GM12878 (cell line): Measurements from ENCODE around the gene PPIP5K2. TPM values are rescaled to one million over a fixed set of nuclear protein-coding genes. Genes with fewer than 3 reads are reported as not detected.

Experiments used
- ATAC-seq: fragments of 200-7000 bp; cut with Tn5 transposase; 3 replicates; pipeline ENCODE4 v1.9.1; 2020; ENCODE audit warnings: mild to moderate bottlenecking, moderate library complexity
- BruUV-seq: library from RNA; stranded (reverse); fragments of 400-500 nt; replicated peaks from 2 replicates; lab custom pipeline; 2021; lab: Mats Ljungman, UMichigan
- CTCF ChIA-PET: fragments of 300-600 bp; sonication (Branson Sonifier 250); formaldehyde crosslinking; extraction: SDS; loops from one replicate; lab custom pipeline; 2021; ENCODE audit warnings: inconsistent platforms; lab: Yijun Ruan, JAX
- POLR2A ChIA-PET: fragments of 350-600 bp; formaldehyde crosslinking; extraction: SDS; loops from one replicate; lab custom pipeline; 2021; ENCODE audit warnings: inconsistent platforms; lab: Charles Lee
- RAD21 ChIA-PET: fragments of 300-600 bp; sonication (Branson Sonifier 250); formaldehyde crosslinking; loops from one replicate; lab custom pipeline; 2023; ENCODE audit warnings: antibody characterized with exemption; ENCODE audit not compliant: unreplicated experiment; lab: Charles Lee
- SMC1A ChIA-PET: fragments of 300-600 bp; sonication (Branson Sonifier 250); formaldehyde crosslinking; loops from one replicate; lab custom pipeline; 2023; ENCODE audit not compliant: unreplicated experiment, uncharacterized antibody; lab: Charles Lee
- DNase-seq: peaks from one replicate; pipeline ENCODE4 v3.0.0-alpha.2; 2011; ENCODE audit warnings: low read depth, low spot score
- FAIRE-seq: peaks from 3 replicates; lab custom pipeline; 2011; peaks lifted over from hg19 to GRCh38; lab: Jason Lieb, UNC
- H2AFZ ChIP-seq: 2 replicates; pipeline ENCODE4 v1.6.0; 2011; ENCODE audit warnings: low read depth, low read length, control low read depth; ENCODE audit not compliant: control insufficient read depth
- H3K27ac ChIP-seq: 2 replicates; pipeline ENCODE4 v1.5.1; 2011; ENCODE audit warnings: control low read depth; ENCODE audit not compliant: control insufficient read depth, insufficient read depth
- H3K27me3 ChIP-seq, 2 experiments: replicated peaks in 1 of 2; 2 replicates each; pipeline versions ENCODE4 v1.6.0 to v1.6.1; 2011; ENCODE audit warnings: low read length in 1 of 2; ENCODE audit not compliant: control insufficient read depth in 2 of 2, insufficient read depth in 2 of 2
- H3K36me3 ChIP-seq, 2 experiments: 2 replicates each; pipeline ENCODE4 v1.5.1; 2011; ENCODE audit warnings: low read length in 1 of 2; ENCODE audit not compliant: control insufficient read depth in 2 of 2, insufficient read depth in 2 of 2
- H3K4me1 ChIP-seq: 2 replicates; pipeline ENCODE4 v1.6.1; 2011; ENCODE audit warnings: mild to moderate bottlenecking, low read length, moderate library complexity, mixed read lengths; ENCODE audit not compliant: control insufficient read depth, insufficient read depth
- H3K4me2 ChIP-seq: 2 replicates; pipeline ENCODE4 v1.6.0; 2011; ENCODE audit warnings: control low read depth; ENCODE audit not compliant: control insufficient read depth, insufficient read depth
- H3K4me3 ChIP-seq: fragments of 200-600 bp; sonication (generic); 2 replicates; pipeline ENCODE4 v1.5.1; 2016
- H3K79me2 ChIP-seq: 2 replicates; pipeline ENCODE4 v1.6.0; 2011; ENCODE audit warnings: low read length; ENCODE audit not compliant: control insufficient read depth, insufficient read depth
- H3K9ac ChIP-seq: 2 replicates; pipeline ENCODE4 v1.8.0; 2011; ENCODE audit warnings: low read length, control low read depth, mixed read lengths; ENCODE audit not compliant: control insufficient read depth, insufficient read depth
- H3K9me3 ChIP-seq: replicated peaks from 3 replicates; pipeline ENCODE4 v1.5.1; 2011; ENCODE audit warnings: mild to moderate bottlenecking, low read length; ENCODE audit not compliant: control insufficient read depth, insufficient read depth
- H4K20me1 ChIP-seq: 2 replicates; pipeline ENCODE4 v1.6.0; 2011; ENCODE audit not compliant: control insufficient read depth, insufficient read depth
- CREM ChIP-seq: IDR thresholded peaks from 2 replicates; pipeline ENCODE4 v1.6.1; 2014; ENCODE audit warnings: antibody characterized with exemption, low read depth
- FOS ChIP-seq: IDR thresholded peaks from 3 replicates; pipeline ENCODE4 v1.6.1; 2011; ENCODE audit warnings: borderline replicate concordance; ENCODE audit not compliant: insufficient read length; ENCODE audit errors: extremely low read depth
- JUND ChIP-seq: IDR thresholded peaks from 2 replicates; pipeline ENCODE4 v1.6.1; 2012; ENCODE audit warnings: low read depth, mild to moderate bottlenecking, low read length, improper control_type of control experiment, moderate library complexity
- NFIC ChIP-seq: IDR thresholded peaks from 2 replicates; pipeline ENCODE4 v1.6.1; 2012; ENCODE audit warnings: low read depth, mild to moderate bottlenecking, inconsistent platforms, low read length, moderate library complexity
- NR2F1 ChIP-seq: fragments of 450-650 bp; conservative IDR thresholded peaks from 2 replicates; pipeline ENCODE4 v1.6.1; 2017; ENCODE audit warnings: mild to moderate bottlenecking
- SMAD1 ChIP-seq: fragments of 450-650 bp; IDR thresholded peaks from 2 replicates; pipeline ENCODE4 v1.6.1; 2018; ENCODE audit warnings: mild to moderate bottlenecking, low read depth; ENCODE audit not compliant: partially characterized antibody
- SREBF2 ChIP-seq: IDR thresholded peaks from 2 replicates; pipeline ENCODE4 v1.6.1; 2012; ENCODE audit warnings: mild to moderate bottlenecking, low read length
- SRF ChIP-seq, 2 experiments: IDR thresholded peaks; 2 replicates each; pipeline ENCODE4 v1.6.1; 2011; ENCODE audit warnings: low read depth in 2 of 2, low read length in 2 of 2, mild to moderate bottlenecking in 1 of 2, moderate library complexity in 1 of 2
- WGBS: methylation state at CpG from one replicate; pipeline ENCODE4 v1.1.6; 2016; ENCODE audit warnings: low lambda C conversion rate; ENCODE audit not compliant: insufficient replicate concordance, insufficient coverage; ENCODE audit errors: missing lambda C conversion rate; 5-methylcytosine and 5-hydroxymethylcytosine counted together
- in situ Hi-C: fragments of 300-500 bp; cut with MboI; formaldehyde crosslinking; loops from 9 replicates; pipeline ENCODE4 v1.14.3; 2018; ENCODE audit warnings: mixed read lengths
- intact Hi-C: fragments of 100-400 bp; cut with micrococcal nuclease; formaldehyde crosslinking; loops from one replicate; pipeline ENCODE4 v1.14.2; 2022; ENCODE audit not compliant: unreplicated experiment
- polyA plus RNA-seq, 11 experiments: library from polyadenylated mRNA; depleted of rRNA in 4 of 11; unstranded in 6 of 11; stranded (reverse) in 5 of 11; fragments of >200 nt; fragmentation: Nextera tagmentation in 4 of 11; fragmentation: Illumina TruSeq in 1 of 11; extraction: Ambion mirVana in 4 of 11; extraction: Trizol in 1 of 11; gene quantifications; 1 replicate in 1 of 11; 2 replicates in 10 of 11; pipeline versions ENCODE4 v1.2.1 to v1.2.3, GENCODE V29; 2011 to 2016; ENCODE audit warnings: inconsistent platforms in 2 of 11, missing spikeins in 2 of 11, low read depth in 1 of 11
- total RNA-seq, 4 experiments: library from RNA; depleted of rRNA in 3 of 4; stranded (reverse); fragments of >200 nt in 3 of 4; fragmentation: Illumina TruSeq in 1 of 4; extraction: Trizol in 1 of 4; gene quantifications; 2 replicates each; pipeline versions ENCODE4 v1.2.1 to v1.2.3, GENCODE V29; 2013 to 2021
- TF ChIP-seq, protein P1 (sequence below): IDR thresholded peaks from 2 replicates; pipeline ENCODE4 v1.6.1; 2011; ENCODE audit warnings: borderline replicate concordance, low read depth, mild to moderate bottlenecking, moderate library complexity, mixed read lengths, low read length; ENCODE audit not compliant: insufficient read depth; ENCODE audit errors: extremely low read length
- TF ChIP-seq, protein P2 (sequence below): fragments of 450-650 bp; formaldehyde crosslinking; IDR thresholded peaks from 2 replicates; pipeline ENCODE4 v1.4.0; 2020; ENCODE audit warnings: mild to moderate bottlenecking, moderate library complexity

PPIP5K2 gene
- total and polyA plus RNA-seq, 10 of the 15 experiments (the other 5 are each of a cell fraction or from before 2014, with no cell fraction given) = 27.7 to 87.3 (median 58.6) TPM

DNA sequence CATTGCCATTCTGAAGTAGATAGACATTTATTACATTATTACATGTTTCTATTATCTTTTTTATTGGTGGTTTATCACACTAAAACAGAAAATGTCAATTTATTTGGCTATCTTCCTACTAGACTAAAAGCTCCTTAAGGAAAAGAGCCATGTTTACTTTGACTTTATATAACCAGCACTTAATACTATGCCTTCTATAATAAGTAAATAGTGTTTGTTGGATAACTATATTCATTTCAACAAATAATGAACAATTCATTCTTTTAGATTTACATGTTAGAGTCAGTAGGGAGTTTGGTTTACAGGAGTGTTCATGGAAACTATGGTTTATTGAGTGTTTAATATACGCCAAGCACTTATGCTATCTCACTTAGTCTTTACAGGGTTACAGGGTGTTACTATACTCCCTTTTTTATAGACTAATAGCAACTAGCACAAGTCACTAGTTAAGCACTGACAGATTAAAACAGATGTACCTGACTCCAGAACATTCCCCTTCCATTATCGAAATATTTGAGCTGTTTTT is 7.3 kb downstream of the PPIP5K2 start:
- in situ Hi-C loops = loop anchor here (10.0 kb wide), 1 partner anchor 373 kb away; the partner anchor contains the start of gene PAM
- H3K9ac ChIP-seq = no peak overlapping the region
- WGBS = 98% methylated on average over 2 of the region's 2 CpGs
- CTCF ChIA-PET = interaction anchor here (0.7 to 1.8 kb wide), 4 partner anchors 11 to 446 kb away, joined by 3 to 7 read pairs (median 5); no protein-coding TSS in a partner anchor
- BruUV-seq = no TSS peak
- H3K4me2 ChIP-seq = no peak overlapping the region
- RAD21 ChIA-PET = interaction anchor here (1.2 kb wide), 1 partner anchor 10 kb away, joined by 4 read pairs; no protein-coding TSS in a partner anchor
- H3K4me1 ChIP-seq = no peaks in the 10 kb centered on the region
- H3K79me2 ChIP-seq = peaks cover 18% of the 10 kb centered on the region
- no peak overlapping the region for H3K4me3 ChIP-seq
- no peak overlapping the region for H2AFZ ChIP-seq
- ATAC-seq (no peak), DNase-seq (no peak), FAIRE-seq (no peak)
- SMC1A ChIA-PET = interaction anchor here (0.9 to 1.7 kb wide), 2 partner anchors 12 to 445 kb away, joined by 3 to 13 read pairs; no protein-coding TSS in a partner anchor
- no peaks in the 10 kb centered on the region for H4K20me1 ChIP-seq
- intact Hi-C loops = no loop called here
- TF ChIP-seq SRF (IDR thresholded peaks at IDR 0.05; ENCODE audit: low read depth in 2 of 2, low read length in 2 of 2) = no peak
- TF ChIP-seq NR2F1 = no peak
- TF ChIP-seq SMAD1 = no peak
- TF ChIP-seq, protein P1, sequence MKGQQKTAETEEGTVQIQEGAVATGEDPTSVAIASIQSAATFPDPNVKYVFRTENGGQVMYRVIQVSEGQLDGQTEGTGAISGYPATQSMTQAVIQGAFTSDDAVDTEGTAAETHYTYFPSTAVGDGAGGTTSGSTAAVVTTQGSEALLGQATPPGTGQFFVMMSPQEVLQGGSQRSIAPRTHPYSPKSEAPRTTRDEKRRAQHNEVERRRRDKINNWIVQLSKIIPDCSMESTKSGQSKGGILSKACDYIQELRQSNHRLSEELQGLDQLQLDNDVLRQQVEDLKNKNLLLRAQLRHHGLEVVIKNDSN = no peak
- TF ChIP-seq, protein P2, sequence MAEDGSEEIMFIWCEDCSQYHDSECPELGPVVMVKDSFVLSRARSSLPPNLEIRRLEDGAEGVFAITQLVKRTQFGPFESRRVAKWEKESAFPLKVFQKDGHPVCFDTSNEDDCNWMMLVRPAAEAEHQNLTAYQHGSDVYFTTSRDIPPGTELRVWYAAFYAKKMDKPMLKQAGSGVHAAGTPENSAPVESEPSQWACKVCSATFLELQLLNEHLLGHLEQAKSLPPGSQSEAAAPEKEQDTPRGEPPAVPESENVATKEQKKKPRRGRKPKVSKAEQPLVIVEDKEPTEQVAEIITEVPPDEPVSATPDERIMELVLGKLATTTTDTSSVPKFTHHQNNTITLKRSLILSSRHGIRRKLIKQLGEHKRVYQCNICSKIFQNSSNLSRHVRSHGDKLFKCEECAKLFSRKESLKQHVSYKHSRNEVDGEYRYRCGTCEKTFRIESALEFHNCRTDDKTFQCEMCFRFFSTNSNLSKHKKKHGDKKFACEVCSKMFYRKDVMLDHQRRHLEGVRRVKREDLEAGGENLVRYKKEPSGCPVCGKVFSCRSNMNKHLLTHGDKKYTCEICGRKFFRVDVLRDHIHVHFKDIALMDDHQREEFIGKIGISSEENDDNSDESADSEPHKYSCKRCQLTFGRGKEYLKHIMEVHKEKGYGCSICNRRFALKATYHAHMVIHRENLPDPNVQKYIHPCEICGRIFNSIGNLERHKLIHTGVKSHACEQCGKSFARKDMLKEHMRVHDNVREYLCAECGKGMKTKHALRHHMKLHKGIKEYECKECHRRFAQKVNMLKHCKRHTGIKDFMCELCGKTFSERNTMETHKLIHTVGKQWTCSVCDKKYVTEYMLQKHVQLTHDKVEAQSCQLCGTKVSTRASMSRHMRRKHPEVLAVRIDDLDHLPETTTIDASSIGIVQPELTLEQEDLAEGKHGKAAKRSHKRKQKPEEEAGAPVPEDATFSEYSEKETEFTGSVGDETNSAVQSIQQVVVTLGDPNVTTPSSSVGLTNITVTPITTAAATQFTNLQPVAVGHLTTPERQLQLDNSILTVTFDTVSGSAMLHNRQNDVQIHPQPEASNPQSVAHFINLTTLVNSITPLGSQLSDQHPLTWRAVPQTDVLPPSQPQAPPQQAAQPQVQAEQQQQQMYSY (CRISPR knock-in tag) = no peak
- no peak for TF ChIP-seq SREBF2
- no peak for TF ChIP-seq FOS
- TF ChIP-seq CREM = no peak
- TF ChIP-seq NFIC = no peak
- TF ChIP-seq JUND = no peak
- TF ChIP-seq, all 136 proteins: peak for 0
- POLR2A ChIA-PET = interaction anchor here (0.5 kb wide), 1 partner anchor 345 kb away, joined by 4 read pairs; no protein-coding TSS in a partner anchor
- Histone ChIP-seq H3K27ac (no peak overlapping the region), H3K27me3 (no peaks in the 10 kb centered on the region), H3K9me3 (no peaks in the 10 kb centered on the region; the same call in 2 of the 3 replicates), H3K36me3 (no peaks in the 10 kb centered on the region)
